ENCODE results near the gene ZFHX3.
"Not testable (repeated sequence)": the region's sequence is repeated elsewhere in the genome, so short reads cannot be mapped to it uniquely, and the experiment has no call there.

The ZFHX3 gene

GRCh38 chr16:72995882-72996270 is 52.1 kb downstream of the ZFHX3 start:
- DNase-seq: not testable (repeated sequence)

GRCh38 chr16:72995151-72995881 is 52.6 kb downstream of the ZFHX3 start:
- DNase-seq: no peak

- DNase-seq: no peak
Observed at GRCh38 chr16:72992142-72992601, 55.8 kb downstream of the ZFHX3 start.

DNA sequence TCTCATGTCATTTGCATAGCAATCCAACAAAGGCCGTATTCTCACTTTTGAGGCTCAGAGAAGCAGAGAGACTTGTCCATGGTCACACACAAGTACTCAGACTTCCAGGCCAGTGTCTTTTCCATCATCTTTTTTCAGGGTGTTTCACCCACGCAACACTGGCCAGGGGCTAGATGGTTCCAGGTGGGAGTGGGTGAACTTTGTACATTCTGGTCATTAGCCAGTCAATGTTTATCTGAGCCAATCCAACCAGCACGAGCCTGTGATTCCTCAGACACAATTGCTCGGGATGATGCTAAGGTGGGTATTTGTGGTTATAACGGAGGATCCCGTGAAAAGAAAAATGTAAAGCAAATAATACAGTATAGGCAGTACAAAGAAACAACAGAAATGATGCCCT is 56.3 kb downstream of the ZFHX3 start:
- DNase-seq: no peak

DNA sequence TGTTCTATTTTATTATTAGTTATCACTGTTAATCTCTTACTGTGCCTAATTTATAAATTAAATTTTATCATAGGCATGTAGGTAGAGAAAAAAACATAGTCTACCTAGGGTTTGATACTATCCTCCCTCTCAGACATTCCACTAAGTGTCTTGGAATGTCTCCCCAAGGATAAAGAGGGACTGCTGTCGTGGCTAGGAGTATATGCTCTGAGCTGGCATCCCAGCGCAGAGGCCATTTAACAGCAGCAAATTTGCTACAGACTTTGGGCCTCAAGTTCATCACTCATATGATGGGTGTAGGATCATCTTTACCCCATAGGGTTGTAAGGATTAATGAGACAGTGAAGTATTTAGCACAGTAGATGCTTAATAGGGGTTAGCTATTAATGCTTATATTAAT is 56.7 kb downstream of the ZFHX3 start:
- DNase-seq: no peak

- DNase-seq: no peak
Observed at GRCh38 chr16:72990571-72990970, 57.4 kb downstream of the ZFHX3 start.

DNA sequence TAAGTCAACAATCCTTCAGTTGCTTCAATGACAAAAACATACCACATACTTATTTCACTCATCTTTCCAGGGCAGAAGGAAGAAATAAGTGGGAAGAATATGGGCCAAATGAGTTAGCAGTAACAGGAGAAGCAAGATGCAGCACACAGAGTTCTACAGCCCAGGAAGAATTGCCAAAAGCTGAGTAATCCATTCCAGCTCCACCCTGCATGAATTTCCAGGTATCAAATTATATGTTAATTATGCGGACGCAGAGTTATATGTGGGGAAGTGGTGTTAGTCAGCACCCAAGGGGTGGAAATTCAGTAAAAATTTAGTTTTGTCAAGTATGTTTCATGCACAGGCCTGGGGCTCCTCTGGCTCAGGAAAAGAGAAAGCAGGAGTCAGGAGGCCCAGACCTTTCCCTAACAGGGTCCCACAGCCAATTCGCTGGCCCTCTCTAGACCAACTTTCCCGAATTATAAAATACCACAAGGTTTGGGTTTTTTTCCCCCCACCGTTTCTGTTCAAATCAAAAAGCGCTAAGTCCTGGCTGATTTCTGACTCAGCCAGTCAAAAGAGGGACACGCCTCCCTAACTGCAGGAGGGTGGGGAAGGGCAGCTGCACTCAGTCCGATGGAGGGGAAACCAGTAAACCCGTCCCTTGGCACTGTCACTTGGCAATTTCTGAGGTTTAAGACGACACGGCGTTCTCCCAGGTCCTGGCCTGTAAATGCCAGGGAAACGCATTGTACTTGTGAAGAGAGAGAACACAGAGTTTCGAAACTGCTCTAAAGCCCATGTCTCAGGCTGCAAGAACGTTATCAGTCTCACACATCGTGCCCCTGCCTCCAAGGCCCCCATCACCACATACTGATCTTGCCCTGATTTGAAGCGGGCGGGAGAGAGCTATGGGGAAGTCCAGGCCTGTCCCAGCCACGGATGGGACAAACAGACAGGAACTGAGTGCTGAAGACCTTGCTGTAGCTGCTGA is 58.1 kb downstream of the ZFHX3 start:
- no peak for DNase-seq

- DNase-seq: not testable (repeated sequence)
Observed at GRCh38 chr16:72989203-72989578, 58.7 kb downstream of the ZFHX3 start.

DNA sequence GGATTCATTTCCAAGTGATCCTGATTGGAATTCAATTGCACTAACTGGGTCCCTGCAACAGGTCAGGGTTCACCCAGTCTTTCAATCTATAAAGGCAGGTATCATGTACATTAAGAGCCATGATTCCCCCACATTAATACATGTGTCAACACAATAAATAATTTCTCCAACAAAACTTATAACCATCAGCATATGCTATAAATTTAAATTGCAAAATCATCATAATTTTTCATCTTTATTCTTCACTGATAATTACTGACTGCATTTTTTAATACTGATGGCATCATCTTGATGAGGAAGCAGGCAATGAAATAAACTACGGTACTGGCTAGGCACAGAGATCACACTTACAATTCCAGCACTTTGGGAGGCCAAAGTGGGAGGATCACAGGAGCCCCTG is 59.4 kb downstream of the ZFHX3 start:
- no peak for DNase-seq

DNA sequence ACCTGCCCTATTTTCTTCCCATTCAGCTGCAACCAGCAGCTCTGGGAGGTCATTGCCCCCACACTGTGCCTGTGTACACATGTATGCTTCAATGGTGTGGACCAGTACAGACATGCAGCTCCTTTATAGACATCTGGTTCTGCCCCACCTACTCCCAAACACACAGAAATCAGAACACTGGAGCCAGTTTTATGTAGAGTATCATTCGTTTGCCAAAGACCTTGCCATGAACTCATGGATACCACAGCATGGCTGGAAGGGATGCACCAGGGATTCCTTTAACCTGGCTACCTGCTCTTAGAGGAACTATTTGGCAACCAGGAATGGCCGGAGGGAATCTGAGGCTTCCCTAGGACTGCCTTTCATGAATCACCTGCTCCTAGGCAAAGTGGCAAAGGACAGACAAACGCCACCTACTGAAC is 60.4 kb downstream of the ZFHX3 start:
- DNase-seq: no peak

- DNase-seq: no peak
Observed at GRCh38 chr16:72985995-72986394, 61.9 kb downstream of the ZFHX3 start.

- DNase-seq: no peak
Observed at GRCh38 chr16:72985148-72985941, 62.6 kb downstream of the ZFHX3 start.

DNA sequence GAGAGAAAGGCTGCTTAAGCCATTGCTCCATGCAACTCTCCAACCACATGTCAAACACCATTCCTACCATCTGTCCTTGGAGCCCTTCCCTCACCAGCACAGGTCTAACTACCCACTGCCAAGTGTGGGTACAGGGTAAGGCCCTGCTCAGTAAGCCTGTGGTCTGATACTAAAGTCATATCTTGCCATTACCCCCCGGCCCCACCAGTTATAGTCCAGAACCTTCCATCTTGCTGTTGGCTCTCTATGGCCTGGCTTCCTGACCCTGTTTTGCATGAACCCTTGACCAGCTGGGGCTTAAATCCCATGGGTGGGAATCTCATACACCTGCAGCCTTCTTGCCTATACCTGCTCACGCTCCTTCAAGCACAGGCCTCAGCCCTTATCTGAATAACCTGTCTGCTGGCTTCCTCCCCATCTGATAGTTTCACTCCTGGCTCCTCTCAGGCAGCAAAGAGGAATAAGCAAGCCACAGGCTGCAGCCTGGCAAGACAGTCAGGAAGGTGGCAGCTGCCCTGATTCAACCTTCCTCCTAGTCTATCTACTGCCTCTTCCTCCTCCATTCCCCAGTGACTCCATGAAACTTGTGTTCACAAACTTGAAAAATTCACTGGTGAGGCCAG is 64.1 kb downstream of the ZFHX3 start:
- no peak for DNase-seq

DNA sequence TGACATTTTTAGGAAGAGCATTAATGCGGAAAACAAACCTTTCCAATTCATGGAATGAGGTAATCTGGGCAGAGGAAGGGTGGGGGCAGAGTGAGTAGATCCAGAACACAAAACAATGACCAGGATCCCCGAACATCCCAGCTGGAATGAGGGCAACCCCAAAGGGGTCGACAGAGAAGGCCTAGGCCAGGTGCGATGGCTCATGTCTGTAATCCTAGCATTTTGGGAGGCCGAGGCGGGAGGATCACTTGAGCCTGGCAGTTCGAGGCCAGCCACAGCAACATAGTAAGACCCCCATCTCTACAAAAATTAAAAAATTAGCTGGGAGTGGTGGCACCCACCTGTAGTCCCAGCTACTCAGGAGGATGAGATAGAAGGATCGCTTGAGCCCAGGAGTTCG is 64.7 kb downstream of the ZFHX3 start:
- DNase-seq: no peak

DNA sequence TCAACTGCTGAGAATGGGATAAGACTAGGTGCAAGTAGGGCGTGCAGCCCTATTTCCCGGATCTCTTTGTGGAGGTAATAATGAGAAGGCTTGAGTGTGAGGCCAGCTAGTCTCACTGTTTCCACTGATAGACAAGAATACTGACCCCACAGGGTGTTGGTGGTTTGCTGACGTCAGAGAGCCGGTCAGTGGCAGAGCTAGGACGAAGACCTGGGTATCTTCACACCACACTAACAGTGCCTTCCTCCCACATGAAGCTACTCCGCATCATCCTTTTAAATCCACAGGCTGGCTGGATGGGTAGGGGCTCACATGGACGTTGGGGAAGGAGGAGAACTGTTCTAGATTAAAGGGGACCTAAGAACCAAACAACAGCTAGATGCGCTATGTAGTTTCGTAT is 68.0 kb downstream of the ZFHX3 start:
- no peak for DNase-seq

GRCh38 chr16:72978212-72978611 is 69.7 kb downstream of the ZFHX3 start:
- no peak for DNase-seq

DNA sequence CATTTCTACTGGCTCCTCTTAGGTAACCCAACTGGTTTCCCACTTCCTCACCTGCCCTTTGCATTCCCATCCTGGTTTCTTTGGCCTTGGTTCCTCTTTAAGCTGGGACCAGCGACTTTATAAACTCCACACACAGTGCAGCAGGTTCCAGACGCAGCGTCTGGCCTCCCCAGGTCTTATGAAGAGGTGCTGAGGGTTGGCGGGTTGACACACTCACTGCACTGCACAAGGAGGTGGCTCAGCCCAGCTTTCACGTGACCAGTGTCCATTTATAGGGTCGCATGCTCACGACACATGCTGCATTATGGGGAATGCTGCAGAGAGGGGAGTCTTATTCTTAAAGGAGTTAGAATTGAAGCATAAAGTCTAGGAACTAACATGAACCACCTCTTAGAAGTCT is 70.8 kb downstream of the ZFHX3 start:
- DNase-seq: no peak

DNA sequence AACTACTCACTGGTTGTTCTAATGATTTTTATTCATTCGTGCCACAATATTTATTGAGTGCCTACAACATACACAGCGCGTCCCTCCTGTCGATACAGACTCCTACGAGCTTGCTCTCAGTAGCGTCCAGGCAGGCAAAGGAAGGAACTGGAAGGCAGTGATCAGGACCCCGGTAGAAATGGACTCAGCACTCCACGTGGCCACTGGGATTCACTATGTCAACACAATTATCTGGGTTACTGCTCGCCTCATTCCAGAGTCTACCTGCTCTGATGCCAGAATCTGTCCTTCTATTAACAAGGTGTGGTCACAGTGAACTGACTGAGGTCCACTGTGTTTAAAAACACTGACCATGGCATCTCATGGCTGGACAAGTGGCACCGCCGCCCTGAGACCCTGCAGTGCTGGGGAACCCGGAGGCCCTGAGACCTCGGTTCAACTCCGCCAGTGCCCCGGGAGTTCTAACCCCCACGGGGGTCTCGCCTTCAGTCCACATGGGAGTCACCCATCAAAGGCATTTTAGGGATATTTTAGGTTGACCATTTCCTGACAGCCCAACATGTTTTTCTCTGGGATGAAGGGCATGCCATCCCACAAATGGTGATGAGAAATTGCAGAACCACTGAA is 71.4 kb downstream of the ZFHX3 start:
- DNase-seq: no peak

DNA sequence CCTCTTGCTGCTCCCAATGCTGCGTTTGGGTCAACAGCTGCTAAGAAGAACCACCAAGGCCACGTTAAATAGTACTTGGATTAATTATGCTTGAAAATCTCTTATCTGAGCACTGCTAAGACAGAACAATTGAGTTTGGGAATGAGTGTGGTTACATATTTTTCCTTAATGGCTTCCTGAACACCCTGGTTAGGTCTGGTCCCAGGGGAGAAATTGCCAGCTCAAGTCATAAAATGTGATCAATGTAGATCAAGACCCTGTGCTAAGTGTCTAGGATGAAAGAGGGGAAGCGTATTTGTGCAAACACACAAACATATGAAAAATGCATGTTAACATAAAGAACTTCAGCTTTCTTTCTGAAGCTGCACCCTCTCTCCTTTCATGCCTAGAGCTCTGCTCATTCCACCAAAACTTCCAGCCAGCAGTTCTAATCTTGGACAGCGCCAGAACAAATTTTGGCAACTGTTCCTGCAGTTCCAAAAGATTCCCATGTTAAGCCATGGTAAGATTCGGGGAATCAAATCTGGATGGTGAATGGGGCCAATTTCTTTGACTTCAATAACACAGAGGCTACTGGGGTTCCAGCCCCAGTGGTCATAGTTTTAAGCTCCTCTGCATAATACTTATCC is 72.0 kb downstream of the ZFHX3 start:
- no peak for DNase-seq

GRCh38 chr16:72974142-72974769 is 73.7 kb downstream of the ZFHX3 start:
- no peak for DNase-seq

DNA sequence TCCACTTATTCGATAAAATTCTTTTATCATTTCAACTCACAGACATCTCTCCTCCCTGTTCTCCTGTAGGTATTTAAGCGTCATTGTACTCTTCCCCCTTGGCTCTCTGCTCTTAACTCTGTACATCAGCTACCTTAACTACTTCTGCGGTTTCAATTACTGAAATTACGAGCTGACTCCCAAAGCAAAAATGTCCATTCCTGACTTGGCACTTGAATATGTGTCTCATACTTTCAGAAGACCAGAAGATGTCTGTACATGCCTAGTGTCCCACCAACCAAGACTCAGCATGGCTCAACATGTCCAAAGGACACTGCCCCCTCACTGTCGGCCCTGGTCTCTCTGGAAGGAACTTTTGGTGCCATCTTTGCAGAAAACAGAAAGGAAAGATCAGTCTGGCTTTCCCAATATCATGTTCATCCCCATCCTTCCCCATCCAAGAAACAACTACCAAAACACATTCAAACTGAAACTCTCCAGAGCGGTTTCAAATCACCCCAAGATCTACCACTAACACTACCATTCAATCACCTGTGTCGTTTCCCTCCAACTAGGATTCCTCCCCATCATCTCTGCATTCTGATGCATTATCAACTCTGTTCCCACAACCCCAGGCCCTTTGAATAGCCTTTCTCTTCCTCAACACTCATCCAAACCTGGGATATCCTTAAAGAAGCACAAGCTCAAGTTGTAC is 74.9 kb downstream of the ZFHX3 start:
- no peak for DNase-seq
